GM23248 (cell line): Measurements from ENCODE around the gene SYT1. TPM values are rescaled to one million over a fixed set of nuclear protein-coding genes. Genes with fewer than 3 reads are reported as not detected.
A peak's percentile ranks its signal among the peaks of the same experiment; 100 is the strongest.

Experiments used
- DNase-seq: peaks from one replicate; pipeline ENCODE4 v3.0.0-alpha.2; 2015
- H2AFZ ChIP-seq: fragments of 200-600 bp; sonication (generic); 2 replicates; pipeline ENCODE4 v1.6.1; 2016; ENCODE audit warnings: antibody characterized with exemption
- H3F3A ChIP-seq: fragments of 200-600 bp; sonication (generic); 2 replicates; pipeline ENCODE4 v1.6.1; 2016; ENCODE audit warnings: mild to moderate bottlenecking, antibody characterized with exemption, mixed run types; ENCODE audit not compliant: insufficient read depth
- H3K27ac ChIP-seq: fragments of 200-600 bp; sonication (generic); 2 replicates; pipeline ENCODE4 v1.5.1; 2016; ENCODE audit warnings: mild to moderate bottlenecking
- H3K27me3 ChIP-seq: fragments of 200-600 bp; sonication (generic); replicated peaks from 2 replicates; pipeline ENCODE4 v1.6.1; 2016; ENCODE audit warnings: mild to moderate bottlenecking; ENCODE audit not compliant: insufficient read depth
- H3K36me3 ChIP-seq: fragments of 200-600 bp; sonication (generic); 2 replicates; pipeline ENCODE4 v1.6.1; 2016; ENCODE audit warnings: low read depth, mild to moderate bottlenecking
- H3K4me1 ChIP-seq: fragments of 200-600 bp; sonication (generic); 2 replicates; pipeline ENCODE4 v1.6.1; 2016; ENCODE audit warnings: mild to moderate bottlenecking; ENCODE audit not compliant: insufficient read depth
- H3K4me2 ChIP-seq: fragments of 200-600 bp; sonication (generic); one replicate; pipeline ENCODE4 v1.6.1; 2016; ENCODE audit warnings: mild to moderate bottlenecking; ENCODE audit not compliant: unreplicated experiment
- H3K4me3 ChIP-seq: fragments of 200-600 bp; sonication (generic); 2 replicates; pipeline ENCODE4 v1.5.1; 2016; ENCODE audit warnings: mild to moderate bottlenecking
- H3K79me2 ChIP-seq: fragments of 200-600 bp; sonication (generic); 2 replicates; pipeline ENCODE4 v1.6.1; 2016; ENCODE audit warnings: mild to moderate bottlenecking; ENCODE audit not compliant: insufficient read depth
- H3K9ac ChIP-seq: fragments of 200-600 bp; sonication (generic); 2 replicates; pipeline ENCODE4 v1.6.1; 2016; ENCODE audit warnings: mild to moderate bottlenecking
- H3K9me2 ChIP-seq: fragments of 200-600 bp; sonication (generic); 2 replicates; pipeline ENCODE4 v1.6.1; 2016; ENCODE audit warnings: mixed run types, mild to moderate bottlenecking, moderate library complexity; ENCODE audit not compliant: insufficient read depth
- H3K9me3 ChIP-seq: fragments of 200-600 bp; sonication (generic); one replicate; pipeline ENCODE4 v1.6.1; 2017; ENCODE audit warnings: low read depth
- H4K20me1 ChIP-seq: fragments of 200-600 bp; sonication (generic); 2 replicates; pipeline ENCODE4 v1.6.0; 2016; ENCODE audit not compliant: insufficient read depth
- EZH2 ChIP-seq: fragments of 200-600 bp; sonication (generic); IDR thresholded peaks from 2 replicates; pipeline ENCODE4 v1.6.1; 2018; ENCODE audit warnings: antibody characterized with exemption, mild to moderate bottlenecking; ENCODE audit not compliant: insufficient read depth, poor library complexity, severe bottlenecking
- EZH2phosphoT487 ChIP-seq: fragments of 200-600 bp; sonication (generic); IDR thresholded peaks from 2 replicates; pipeline ENCODE4 v1.6.1; 2018; ENCODE audit warnings: antibody characterized with exemption, moderate library complexity, mild to moderate bottlenecking, low read depth; ENCODE audit not compliant: insufficient read depth
- WGBS, 2 experiments: methylation state at CpG; one replicate each; pipeline ENCODE4 v1.1.6; 2015 to 2017; ENCODE audit warnings: low lambda C conversion rate in 2 of 2, low coverage in 1 of 2; ENCODE audit errors: missing lambda C conversion rate in 2 of 2; 5-methylcytosine and 5-hydroxymethylcytosine counted together
- in situ Hi-C: fragments of 300-500 bp; cut with MboI; formaldehyde crosslinking; loops from 2 replicates; pipeline ENCODE4 v1.15.0; 2020
- polyA plus RNA-seq: library from polyadenylated mRNA; unstranded; fragments of >200 nt; fragmentation: Nextera tagmentation; extraction: Ambion mirVana; gene quantifications from 2 replicates; pipeline ENCODE4 v1.2.1, GENCODE V29; 2016
- total RNA-seq: library from RNA; depleted of rRNA; stranded (reverse); fragments of >200 nt; shearing (Covaris generic); gene quantifications from 2 replicates; pipeline ENCODE4 v1.2.3, GENCODE V29; 2014

SYT1 gene
- total and polyA plus RNA-seq, 2 experiments from 2014 or later, result 1.7 to 2.4 TPM

DNA sequence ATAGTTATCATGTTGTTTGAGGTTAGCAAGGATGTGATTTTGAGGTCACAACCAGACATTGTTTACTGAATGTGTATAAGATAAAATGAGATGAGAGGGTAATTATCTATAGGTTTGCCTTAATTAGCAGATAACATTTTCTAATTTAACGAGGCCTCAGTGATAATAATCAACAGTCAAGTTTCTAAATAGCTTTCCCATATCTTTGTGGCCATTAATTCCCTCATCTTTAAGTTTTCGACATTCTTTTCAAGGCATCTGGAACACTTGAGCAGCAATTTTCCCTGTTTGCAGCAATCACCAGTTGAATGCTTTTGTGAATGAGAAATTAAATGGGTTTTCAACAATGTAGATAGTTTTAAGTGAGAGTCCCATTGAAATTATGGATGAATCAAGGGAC lies 304.1 kb downstream of the SYT1 start:
- Histone ChIP-seq H3K27ac (no peak overlapping the region), H3K79me2 (no peaks in the 10 kb centered on the region), H2AFZ (no peak overlapping the region), H3K4me3 (no peak overlapping the region), H3K9ac (no peak overlapping the region), H3K4me2 (no peak overlapping the region), H3K9me2 (no peaks in the 10 kb centered on the region), H4K20me1 (no peaks in the 10 kb centered on the region), H3K9me3 (no peaks in the 10 kb centered on the region), H3K36me3 (no peaks in the 10 kb centered on the region), H3K4me1 (no peaks in the 10 kb centered on the region), H3F3A (no peaks in the 10 kb centered on the region), H3K27me3 (no peaks in the 10 kb centered on the region)
- no peak for DNase-seq
- TF ChIP-seq EZH2 (no peak), EZH2phosphoT487 (no peak)
- 84 to 90% methylated on average over 2 of the region's 2 CpGs for WGBS, 2 experiments
- in situ Hi-C loops, result no loop called here

DNA sequence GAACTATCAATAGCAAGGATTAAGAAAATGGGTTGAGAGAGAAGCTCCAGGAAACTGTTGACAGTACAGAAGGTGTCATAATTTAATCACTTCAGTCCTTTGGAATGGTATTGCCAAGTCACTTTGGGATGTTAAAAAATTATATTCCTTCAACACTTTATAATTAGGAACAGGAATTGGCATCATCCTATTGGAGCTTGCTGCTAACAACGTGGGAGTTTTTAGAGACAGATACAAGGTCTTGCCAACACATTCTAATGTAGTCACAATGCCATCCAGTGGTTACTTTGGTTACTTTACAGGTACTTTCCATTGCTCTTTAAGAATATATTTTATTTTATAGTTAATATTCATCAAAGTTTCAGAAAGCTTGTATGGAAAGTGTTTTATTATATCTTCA lies 310.1 kb downstream of the SYT1 start:
- Histone ChIP-seq H3K27me3 (no peaks in the 10 kb centered on the region), H3K79me2 (no peaks in the 10 kb centered on the region), H3K4me1 (0 out of 2 replicates have a peak, but pooled peaks cover 3% of the 10 kb centered on the region), H3K9ac (no peak overlapping the region), H3K27ac (no peak overlapping the region), H3K4me3 (no peak overlapping the region), H3K4me2 (no peak overlapping the region), H3K36me3 (no peaks in the 10 kb centered on the region), H3K9me3 (no peaks in the 10 kb centered on the region), H3K9me2 (no peaks in the 10 kb centered on the region), H4K20me1 (no peaks in the 10 kb centered on the region), H2AFZ (no peak overlapping the region), H3F3A (no peaks in the 10 kb centered on the region)
- in situ Hi-C loops, result no loop called here
- no peak for TF ChIP-seq EZH2phosphoT487
- DNase-seq, result peak; percentile 79
- WGBS, 2 experiments, result 4% methylated on average over 1 of the region's 1 CpG

DNA sequence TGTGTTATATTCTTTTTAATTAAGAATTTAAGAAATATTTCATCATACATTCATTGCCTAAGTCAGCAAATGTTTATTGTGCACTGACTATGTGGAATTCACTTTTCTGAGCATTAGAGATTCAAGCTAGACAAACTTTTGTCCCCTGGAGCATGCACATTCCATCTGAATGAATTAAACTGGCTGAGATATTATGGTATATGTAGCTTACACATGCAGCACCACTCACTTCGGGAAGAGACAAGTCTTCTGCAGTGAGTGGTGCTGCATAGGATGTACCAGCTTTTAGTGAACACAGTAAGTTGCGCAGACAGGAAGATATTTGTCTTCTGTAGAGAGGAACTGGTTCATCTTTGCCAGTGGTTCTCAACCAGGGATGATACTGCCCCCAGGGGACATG lies 318.4 kb downstream of the SYT1 start:
- Histone ChIP-seq H3K9me2 (no peaks in the 10 kb centered on the region), H3K27me3 (no peaks in the 10 kb centered on the region), H3K36me3 (no peaks in the 10 kb centered on the region), H3K4me2 (no peak overlapping the region), H3K4me3 (no peak overlapping the region), H4K20me1 (no peaks in the 10 kb centered on the region), H2AFZ (no peak overlapping the region), H3K9me3 (no peaks in the 10 kb centered on the region), H3K27ac (no peak overlapping the region), H3K79me2 (no peaks in the 10 kb centered on the region), H3K9ac (no peak overlapping the region), H3K4me1 (no peaks in the 10 kb centered on the region), H3F3A (no peaks in the 10 kb centered on the region)
- no peak for TF ChIP-seq EZH2phosphoT487
- TF ChIP-seq EZH2, result no peak
- WGBS, 2 experiments, result 91 to 96% methylated on average over 2 of the region's 2 CpGs
- in situ Hi-C loops, result no loop called here
- no peak for DNase-seq

- TF ChIP-seq EZH2phosphoT487 (no peak), EZH2 (no peak)
- Histone ChIP-seq H3K9ac (no peak overlapping the region), H3K9me3 (no peaks in the 10 kb centered on the region), H3K4me3 (no peak overlapping the region), H3K36me3 (no peaks in the 10 kb centered on the region), H4K20me1 (no peaks in the 10 kb centered on the region), H3K27me3 (no peaks in the 10 kb centered on the region), H3K27ac (no peak overlapping the region), H2AFZ (no peak overlapping the region), H3K79me2 (no peaks in the 10 kb centered on the region), H3K4me1 (no peaks in the 10 kb centered on the region), H3K4me2 (no peak overlapping the region), H3F3A (no peaks in the 10 kb centered on the region), H3K9me2 (no peaks in the 10 kb centered on the region)
- WGBS, 2 experiments, result 77 to 78% methylated on average over 3 of the region's 3 CpGs
- DNase-seq, result no peak
- in situ Hi-C loops, result no loop called here
Measured at GRCh38 chr12:79183926-79184325, 319.4 kb downstream of the SYT1 start.

DNA sequence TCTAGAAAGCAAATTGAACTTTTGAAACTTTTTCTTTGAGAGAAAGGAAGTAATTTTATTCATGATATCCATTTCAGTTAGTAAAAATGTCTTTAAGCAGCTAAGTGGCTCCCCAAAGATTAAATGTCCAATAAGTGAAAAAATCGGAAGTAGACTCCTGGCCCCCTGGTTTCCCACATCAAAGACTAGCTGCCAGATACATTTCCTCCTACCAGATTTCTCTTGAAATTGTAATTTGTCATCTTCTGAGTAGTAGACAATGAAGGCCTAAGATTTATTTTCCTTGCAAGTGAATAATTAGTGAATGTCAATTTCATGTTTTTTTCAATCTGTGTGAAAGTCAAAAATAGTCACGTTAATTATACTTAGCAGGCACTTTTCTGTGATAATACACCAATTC lies 321.9 kb downstream of the SYT1 start:
- in situ Hi-C loops, result no loop called here
- Histone ChIP-seq H4K20me1 (no peaks in the 10 kb centered on the region), H3K4me1 (no peaks in the 10 kb centered on the region), H2AFZ (no peak overlapping the region), H3K79me2 (no peaks in the 10 kb centered on the region), H3F3A (no peaks in the 10 kb centered on the region), H3K4me3 (no peak overlapping the region), H3K27me3 (no peaks in the 10 kb centered on the region), H3K27ac (no peak overlapping the region), H3K9me3 (no peaks in the 10 kb centered on the region), H3K9ac (no peak overlapping the region), H3K36me3 (no peaks in the 10 kb centered on the region), H3K4me2 (no peak overlapping the region), H3K9me2 (no peaks in the 10 kb centered on the region)
- TF ChIP-seq EZH2phosphoT487, result no peak
- no peak for TF ChIP-seq EZH2
- no peak for DNase-seq
- WGBS, 2 experiments, result 95 to 100% methylated on average over 2 of the region's 2 CpGs
